ENCODE measurements around the gene KRABD2.

KRABD2 gene

GRCh38 chr17:8406174-8406573 lies 29.7 kb upstream of the KRABD2 start:
- POLR2A ChIA-PET: no interaction called here
- CTCF ChIA-PET: interaction anchor here (0.6 to 0.7 kb wide), 2 partner anchors 197 to 340 kb away, joined by 3 to 4 read pairs; no protein-coding TSS in a partner anchor
- Histone ChIP-seq H3K79me2 (ENCODE audit: control insufficient read depth, insufficient read depth, low read length) (no peaks in the 10 kb centered on the region), H3K4me1 (ENCODE audit: control insufficient read depth, insufficient read depth, low read length) (no peaks in the 10 kb centered on the region), H3K36me3 (ENCODE audit: control insufficient read depth in 2 of 2, insufficient read depth in 2 of 2, low read length in 1 of 2) (no peaks in the 10 kb centered on the region), H3K9ac (ENCODE audit: control insufficient read depth, insufficient read depth, low read length) (no peak overlapping the region), H3K4me2 (ENCODE audit: control insufficient read depth, insufficient read depth) (no peak overlapping the region), H3K27ac (ENCODE audit: control insufficient read depth, insufficient read depth) (no peak overlapping the region), H4K20me1 (ENCODE audit: control insufficient read depth, insufficient read depth) (no peaks in the 10 kb centered on the region), H3K27me3 (replicated peaks in 1 of 2; ENCODE audit: control insufficient read depth in 2 of 2, insufficient read depth in 2 of 2, low read length in 1 of 2) (no peaks in the 10 kb centered on the region; a peak in 2 of 4 replicates), H3K9me3 (replicated peaks; ENCODE audit: control insufficient read depth, insufficient read depth, low read length) (no peaks in the 10 kb centered on the region), H2AFZ (ENCODE audit: control insufficient read depth, low read depth, low read length) (no peak overlapping the region), H3K4me3 (no peak overlapping the region)
- intact Hi-C loops (cut with micrococcal nuclease; ENCODE audit: unreplicated experiment) (no loop called here), in situ Hi-C loops (cut with MboI) (no loop called here)
- no TSS peak for BruUV-seq (replicated peaks)
- RAD21 ChIA-PET (ENCODE audit: unreplicated experiment): no interaction called here
- TF ChIP-seq IKZF1 (conservative IDR thresholded peaks at IDR 0.05) (no peak), HDAC6 (IDR thresholded peaks at IDR 0.05; ENCODE audit: unreplicated experiment) (no peak), SPI1 (IDR thresholded peaks at IDR 0.05; ENCODE audit: borderline replicate concordance, insufficient read depth, low read depth, low read length) (no peak), ASH2L (IDR thresholded peaks at IDR 0.05; ENCODE audit: borderline replicate concordance, low read depth) (no peak), SMAD5 (IDR thresholded peaks at IDR 0.05; ENCODE audit: low read depth) (no peak), NFXL1 (IDR thresholded peaks at IDR 0.05; ENCODE audit: borderline replicate concordance) (no peak), MAX (IDR thresholded peaks at IDR 0.05; ENCODE audit: low read depth, low read length) (no peak), PML (IDR thresholded peaks at IDR 0.05; ENCODE audit: low read length) (no peak), CBX5 (IDR thresholded peaks at IDR 0.05; ENCODE audit: low read depth) (no peak)
- SMC1A ChIA-PET (ENCODE audit: uncharacterized antibody, unreplicated experiment): no interaction called here
- DNase-seq (ENCODE audit: low read depth, low spot score) (no peak), FAIRE-seq (no peak), ATAC-seq (no peak)
- 0% methylated on average over 2 of the region's 2 CpGs for WGBS (ENCODE audit: insufficient coverage, insufficient replicate concordance, low lambda C conversion rate, missing lambda C conversion rate)

GRCh38 chr17:8405499-8406016 lies 29.1 kb upstream of the KRABD2 start:
- ChIA-PET RAD21 (ENCODE audit: unreplicated experiment) (no interaction called here), CTCF (interaction anchor here (0.6 to 0.7 kb wide), 2 partner anchors 198 to 341 kb away, joined by 3 to 4 read pairs; no protein-coding TSS in a partner anchor), POLR2A (no interaction called here), SMC1A (ENCODE audit: uncharacterized antibody, unreplicated experiment) (no interaction called here)
- H4K20me1 ChIP-seq (ENCODE audit: control insufficient read depth, insufficient read depth): no peaks in the 10 kb centered on the region
- no peaks in the 10 kb centered on the region for H3K79me2 ChIP-seq (ENCODE audit: control insufficient read depth, insufficient read depth, low read length)
- no peaks in the 10 kb centered on the region for H3K4me1 ChIP-seq (ENCODE audit: control insufficient read depth, insufficient read depth, low read length)
- in situ Hi-C loops (cut with MboI): no loop called here
- ATAC-seq: no peak
- H3K9me3 ChIP-seq (replicated peaks; ENCODE audit: control insufficient read depth, insufficient read depth, low read length): no peaks in the 10 kb centered on the region
- no peak overlapping the region for H3K9ac ChIP-seq (ENCODE audit: control insufficient read depth, insufficient read depth, low read length)
- no peaks in the 10 kb centered on the region for H3K36me3 ChIP-seq (ENCODE audit: control insufficient read depth in 2 of 2, insufficient read depth in 2 of 2, low read length in 1 of 2)
- no peak overlapping the region for H2AFZ ChIP-seq (ENCODE audit: control insufficient read depth, low read depth, low read length)
- H3K27ac ChIP-seq (ENCODE audit: control insufficient read depth, insufficient read depth): no peak overlapping the region
- no peak for FAIRE-seq
- TF ChIP-seq ZNF217 (IDR thresholded peaks at IDR 0.05) (no peak), EGR1 (IDR thresholded peaks at IDR 0.05; ENCODE audit: borderline replicate concordance in 1 of 2, low read depth in 2 of 2, low read length in 2 of 2) (no peak), TCF3 (IDR thresholded peaks at IDR 0.05; ENCODE audit: borderline replicate concordance, insufficient read depth, low read depth, low read length) (no peak), E4F1 (IDR thresholded peaks at IDR 0.05; ENCODE audit: borderline replicate concordance, partially characterized antibody) (no peak), NFYA (IDR thresholded peaks at IDR 0.05; ENCODE audit: borderline replicate concordance, low read depth, low read length) (no peak)
- H3K4me3 ChIP-seq: no peak overlapping the region
- H3K27me3 ChIP-seq (replicated peaks in 1 of 2; ENCODE audit: control insufficient read depth in 2 of 2, insufficient read depth in 2 of 2, low read length in 1 of 2): no peaks in the 10 kb centered on the region; a peak in 2 of 4 replicates
- intact Hi-C loops (cut with micrococcal nuclease; ENCODE audit: unreplicated experiment): no loop called here
- 16% methylated on average over 11 of the region's 11 CpGs for WGBS (ENCODE audit: insufficient coverage, insufficient replicate concordance, low lambda C conversion rate, missing lambda C conversion rate)
- H3K4me2 ChIP-seq (ENCODE audit: control insufficient read depth, insufficient read depth): no peak overlapping the region
- no peak for DNase-seq (ENCODE audit: low read depth, low spot score)
- BruUV-seq (replicated peaks): no TSS peak

Measured in GM12878 (cell line).